GM11168 (cell line): ENCODE data around the gene EML3.
"Not testable (repeated sequence)": the region's sequence is repeated elsewhere in the genome, so short reads cannot be mapped to it uniquely, and the experiment has no call there.

Source experiments
- in situ Hi-C: fragments of 300-500 bp; cut with MboI; formaldehyde crosslinking; loops from one replicate; pipeline ENCODE4 v1.12.0; 2022; ENCODE audit warnings: low sequenced_read_pairs; ENCODE audit not compliant: unreplicated experiment

Gene EML3, protein sequence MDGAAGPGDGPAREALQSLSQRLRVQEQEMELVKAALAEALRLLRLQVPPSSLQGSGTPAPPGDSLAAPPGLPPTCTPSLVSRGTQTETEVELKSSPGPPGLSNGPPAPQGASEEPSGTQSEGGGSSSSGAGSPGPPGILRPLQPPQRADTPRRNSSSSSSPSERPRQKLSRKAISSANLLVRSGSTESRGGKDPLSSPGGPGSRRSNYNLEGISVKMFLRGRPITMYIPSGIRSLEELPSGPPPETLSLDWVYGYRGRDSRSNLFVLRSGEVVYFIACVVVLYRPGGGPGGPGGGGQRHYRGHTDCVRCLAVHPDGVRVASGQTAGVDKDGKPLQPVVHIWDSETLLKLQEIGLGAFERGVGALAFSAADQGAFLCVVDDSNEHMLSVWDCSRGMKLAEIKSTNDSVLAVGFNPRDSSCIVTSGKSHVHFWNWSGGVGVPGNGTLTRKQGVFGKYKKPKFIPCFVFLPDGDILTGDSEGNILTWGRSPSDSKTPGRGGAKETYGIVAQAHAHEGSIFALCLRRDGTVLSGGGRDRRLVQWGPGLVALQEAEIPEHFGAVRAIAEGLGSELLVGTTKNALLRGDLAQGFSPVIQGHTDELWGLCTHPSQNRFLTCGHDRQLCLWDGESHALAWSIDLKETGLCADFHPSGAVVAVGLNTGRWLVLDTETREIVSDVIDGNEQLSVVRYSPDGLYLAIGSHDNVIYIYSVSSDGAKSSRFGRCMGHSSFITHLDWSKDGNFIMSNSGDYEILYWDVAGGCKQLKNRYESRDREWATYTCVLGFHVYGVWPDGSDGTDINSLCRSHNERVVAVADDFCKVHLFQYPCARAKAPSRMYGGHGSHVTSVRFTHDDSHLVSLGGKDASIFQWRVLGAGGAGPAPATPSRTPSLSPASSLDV

DNA sequence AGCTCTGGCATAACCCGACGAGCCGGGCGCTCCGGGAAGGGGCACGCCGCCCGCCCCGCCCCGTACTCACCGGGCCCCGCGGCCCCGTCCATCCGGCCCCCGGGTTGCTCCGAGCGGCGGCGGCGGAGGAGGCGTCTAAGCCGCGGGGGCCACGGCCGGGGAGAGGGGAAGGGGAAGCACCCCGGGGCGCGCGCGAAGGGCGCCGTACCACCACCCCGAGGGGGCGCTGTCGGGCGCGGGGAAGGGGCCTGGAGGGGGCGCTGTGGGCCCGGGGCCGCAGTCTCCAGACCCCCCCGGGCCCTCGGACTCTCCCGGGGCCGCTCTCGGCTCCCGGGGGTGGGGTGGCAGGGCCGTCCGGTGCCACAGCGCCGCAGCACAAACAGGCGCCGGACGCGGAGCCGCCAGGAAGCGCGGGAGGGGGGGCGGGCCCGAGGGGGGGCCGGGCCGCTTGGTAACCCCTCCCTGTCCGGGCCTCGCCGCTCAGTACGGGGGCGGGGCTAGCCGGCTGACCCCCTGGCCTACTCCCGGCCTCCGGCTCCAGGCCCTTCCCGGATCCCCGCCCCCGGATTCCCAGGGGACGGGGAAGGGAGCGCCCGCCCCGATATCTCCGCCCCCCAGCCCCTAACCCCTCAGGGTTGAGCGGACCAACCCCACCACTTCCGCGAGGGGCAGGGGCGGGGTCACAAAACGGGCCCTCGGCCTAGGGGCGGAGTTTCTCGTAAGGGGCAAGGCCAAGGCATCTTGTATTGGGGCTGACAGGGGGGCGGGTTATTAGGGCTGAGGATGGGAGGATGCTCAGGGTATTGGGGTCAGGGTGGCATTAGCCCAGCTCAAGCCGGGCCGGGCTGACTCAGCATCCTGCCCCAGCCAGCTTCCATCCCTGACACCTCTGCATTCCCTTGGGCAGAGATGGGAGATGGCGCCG is at the start of gene EML3, which contains the start of gene ROM1:
Gene EML3 (minus strand): TSS at position 410 of the 925 bp plus-strand sequence. CDS start 318 bp downstream, at position 92.
Gene ROM1 (plus strand): TSS at position 892 of the 925 bp plus-strand sequence. CDS start 25 bp downstream, at position 917.
- in situ Hi-C loops = no loop called here

DNA sequence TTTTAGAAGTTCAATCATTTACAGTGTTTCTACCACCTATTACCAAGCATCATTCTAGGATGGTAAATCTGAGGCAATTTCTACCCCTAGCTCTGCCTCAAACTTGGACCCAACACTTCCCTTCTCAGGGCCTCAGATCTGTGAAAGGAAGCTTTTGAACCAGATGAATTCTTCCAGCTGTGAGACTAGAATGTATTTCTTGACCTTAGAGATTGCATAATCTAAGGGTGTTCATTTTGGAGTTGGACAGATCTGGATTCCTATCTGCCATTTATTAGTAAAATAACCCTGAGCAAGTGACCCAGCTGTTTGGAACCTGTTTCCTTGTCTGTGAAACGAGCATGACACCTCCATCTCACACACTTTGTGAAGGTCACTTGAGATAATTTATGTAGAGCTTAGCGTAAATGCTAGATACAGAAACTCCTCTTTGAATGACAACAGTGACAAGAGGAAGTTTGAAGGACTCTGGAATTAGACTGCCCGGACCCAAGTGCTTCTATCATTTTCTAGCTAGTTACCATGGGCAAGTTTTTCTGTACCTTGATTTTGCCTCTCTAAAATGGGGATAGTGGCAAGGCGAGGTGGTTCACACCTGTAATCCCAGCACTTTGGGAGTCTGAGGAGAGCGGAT is 44.3 kb upstream of the EML3 start:
- in situ Hi-C loops = no loop called here

GRCh38 chr11:62654297-62654696 is 41.7 kb upstream of the EML3 start:
- in situ Hi-C loops = no loop called here

GRCh38 chr11:62652161-62653006 is 39.8 kb upstream of the EML3 start:
- in situ Hi-C loops = no loop called here

DNA sequence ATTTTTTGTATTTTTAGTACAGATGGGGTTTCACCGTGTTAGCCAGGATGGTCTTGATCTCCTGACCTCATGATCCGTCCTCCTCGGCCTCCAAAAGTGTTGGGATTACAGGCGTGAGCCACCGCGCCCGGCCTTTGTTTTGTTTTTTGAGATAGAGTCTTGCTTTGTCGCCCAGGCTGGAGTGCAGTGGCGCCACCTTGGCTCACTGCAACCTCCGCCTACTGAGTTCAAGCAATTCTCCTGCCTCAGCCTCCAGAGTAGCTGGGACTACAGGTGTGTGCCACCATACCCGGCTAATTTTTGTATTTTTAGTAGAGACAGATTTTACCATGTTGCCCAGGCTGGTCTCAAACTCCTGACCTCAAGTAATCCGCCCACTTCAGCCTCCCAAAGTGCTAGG is 37.7 kb upstream of the EML3 start:
- in situ Hi-C loops = not testable (repeated sequence)

- in situ Hi-C loops = no loop called here
Measured at GRCh38 chr11:62649486-62649885, 36.9 kb upstream of the EML3 start.

DNA sequence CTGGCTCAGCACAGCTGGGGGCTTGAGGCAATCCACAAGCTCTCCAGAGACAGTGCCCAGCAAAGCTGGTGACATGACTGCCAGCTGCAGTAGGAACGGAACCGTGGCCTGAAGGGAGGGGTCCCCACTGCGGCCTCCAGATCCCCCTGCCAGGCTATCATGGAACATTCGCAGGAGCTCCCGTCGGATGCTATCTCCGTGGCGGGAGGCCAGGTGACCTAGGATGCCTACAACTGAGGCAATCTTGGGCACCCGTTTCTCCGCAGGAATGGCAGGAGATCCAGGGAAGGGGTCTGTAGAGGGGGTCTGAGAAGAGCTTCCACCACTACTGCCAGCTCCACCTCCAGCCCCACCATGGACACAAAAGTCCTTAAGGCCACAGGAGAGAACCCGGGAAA is 36.4 kb upstream of the EML3 start:
- in situ Hi-C loops = no loop called here

- in situ Hi-C loops = no loop called here
Measured at GRCh38 chr11:62648185-62648966, 35.8 kb upstream of the EML3 start.

DNA sequence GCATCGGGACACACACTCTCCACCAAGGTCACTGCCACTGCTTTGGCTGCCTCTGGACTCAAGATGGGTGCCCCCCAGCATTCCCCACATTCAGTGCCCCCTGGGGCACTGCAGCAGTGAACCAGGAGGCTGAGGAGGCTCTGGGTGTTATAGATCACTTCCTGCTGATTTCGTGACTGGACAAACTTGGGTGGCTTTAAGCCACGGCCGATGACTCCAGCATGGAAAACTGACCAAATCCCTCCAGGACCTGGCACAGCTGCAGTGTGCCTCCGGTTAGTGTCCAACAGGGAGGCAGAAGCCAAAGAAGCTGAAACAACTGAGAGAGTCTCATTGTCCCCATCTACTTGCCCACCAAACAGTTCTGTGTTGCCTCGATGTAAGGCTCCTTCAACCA is 35.0 kb upstream of the EML3 start:
- in situ Hi-C loops = no loop called here

DNA sequence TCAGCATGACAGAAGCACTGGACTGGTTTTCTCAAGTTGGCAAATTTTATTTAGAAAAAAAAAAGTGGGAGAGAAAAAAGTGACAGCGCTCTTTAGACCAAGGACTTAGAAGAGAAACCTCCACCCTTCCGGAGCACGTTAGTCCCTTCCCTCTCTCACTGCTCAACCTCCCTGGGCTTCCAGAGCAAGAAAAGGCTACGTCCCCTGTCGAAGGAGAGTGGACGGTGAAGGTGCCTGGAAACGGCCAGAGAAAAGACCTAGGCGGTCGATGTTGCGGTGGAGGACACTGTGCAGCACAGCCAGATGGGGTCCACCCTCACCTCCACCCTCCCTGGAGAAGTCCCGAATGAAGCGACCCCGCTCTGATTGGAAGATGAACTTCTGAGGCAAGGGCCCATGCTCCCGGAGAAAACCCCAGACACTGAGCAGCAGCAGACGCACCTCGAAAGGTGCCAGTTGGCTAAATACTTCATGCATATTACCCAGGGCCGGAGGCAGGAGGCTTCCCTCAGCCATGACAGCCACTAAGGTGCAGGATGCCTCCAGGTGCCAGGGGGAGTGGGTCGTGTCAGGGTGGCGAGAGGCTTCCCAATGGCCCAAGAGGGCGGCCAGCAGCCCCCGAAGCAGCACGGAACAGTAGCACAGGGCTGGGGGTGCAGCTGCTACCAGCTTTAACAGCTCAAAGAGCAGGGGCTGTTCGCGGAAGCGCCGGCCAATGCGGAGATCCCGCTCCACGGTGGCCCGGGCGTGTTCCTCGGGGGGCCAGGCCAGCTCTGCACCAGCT is 34.4 kb upstream of the EML3 start:
- in situ Hi-C loops = no loop called here

GRCh38 chr11:62645946-62646824 is 33.6 kb upstream of the EML3 start, which contains the start of gene GANAB:
Gene GANAB (minus strand): TSS chr11:62646613. CDS start chr11:62646599, 14 bp downstream.
- in situ Hi-C loops = no loop called here

- in situ Hi-C loops = no loop called here
Measured at GRCh38 chr11:62645671-62645945, 33.0 kb upstream of the EML3 start.

DNA sequence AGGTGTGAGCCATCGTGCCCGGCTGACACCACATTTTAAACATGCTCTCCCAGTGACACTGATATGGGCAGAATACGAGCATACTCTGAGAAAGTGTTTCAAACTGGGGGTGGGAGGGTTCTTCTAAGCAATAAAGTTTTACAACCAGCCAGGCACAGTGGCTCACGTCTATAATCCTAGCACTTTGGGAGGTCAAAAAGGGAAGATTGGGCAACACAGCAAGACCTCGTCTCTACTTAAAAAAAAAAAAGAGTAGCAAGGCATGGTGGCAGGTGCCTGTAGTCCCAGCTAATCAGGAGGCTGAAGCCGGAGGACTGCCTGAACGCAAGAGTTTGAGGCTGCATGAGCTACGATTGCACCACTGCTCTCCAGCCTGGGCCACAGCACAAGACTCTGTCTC is 31.6 kb upstream of the EML3 start:
- in situ Hi-C loops = no loop called here

DNA sequence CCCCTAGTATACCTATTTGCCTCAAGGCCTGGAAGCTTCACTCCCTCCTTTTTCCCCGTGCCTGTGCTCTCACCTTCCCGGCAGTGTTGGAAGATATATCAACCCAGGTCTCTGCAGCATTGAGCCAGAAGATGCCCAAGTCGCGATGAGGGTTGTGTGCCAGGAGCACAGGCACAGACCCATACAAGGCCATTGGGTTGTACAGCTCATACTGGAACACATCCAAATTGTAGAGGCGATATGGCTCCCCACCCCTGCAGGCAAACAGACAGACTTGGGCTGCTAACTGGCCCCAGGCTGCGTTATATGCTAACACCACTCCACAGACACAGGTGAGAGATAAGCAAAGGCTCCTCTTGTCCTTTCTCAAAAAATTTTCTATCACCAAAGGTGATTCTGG is 19.9 kb upstream of the EML3 start:
- in situ Hi-C loops = no loop called here

DNA sequence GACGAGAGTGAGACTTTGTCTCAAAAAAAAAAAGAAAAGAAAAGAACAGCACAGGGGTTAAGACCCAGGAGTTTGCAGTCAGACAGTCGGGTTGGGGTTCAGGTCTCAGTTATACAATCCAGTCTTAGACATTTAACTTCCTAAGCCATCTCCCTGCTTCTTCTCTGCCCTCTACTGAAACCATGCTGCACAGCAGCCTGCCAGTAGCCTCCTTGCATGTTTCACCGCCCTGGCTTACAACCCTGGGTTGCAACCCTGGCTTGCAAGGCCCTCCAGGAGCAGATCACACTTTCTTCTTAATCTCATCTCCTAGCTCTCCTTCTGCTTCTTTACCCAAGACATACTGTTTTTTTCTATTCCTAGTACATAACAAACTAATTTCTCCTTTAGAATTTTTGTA is 15.1 kb upstream of the EML3 start:
- in situ Hi-C loops = no loop called here

GRCh38 chr11:62622476-62623089 is 10.0 kb upstream of the EML3 start:
- in situ Hi-C loops = no loop called here
